ENCODE results near the gene TRMU.

The TRMU gene

DNA sequence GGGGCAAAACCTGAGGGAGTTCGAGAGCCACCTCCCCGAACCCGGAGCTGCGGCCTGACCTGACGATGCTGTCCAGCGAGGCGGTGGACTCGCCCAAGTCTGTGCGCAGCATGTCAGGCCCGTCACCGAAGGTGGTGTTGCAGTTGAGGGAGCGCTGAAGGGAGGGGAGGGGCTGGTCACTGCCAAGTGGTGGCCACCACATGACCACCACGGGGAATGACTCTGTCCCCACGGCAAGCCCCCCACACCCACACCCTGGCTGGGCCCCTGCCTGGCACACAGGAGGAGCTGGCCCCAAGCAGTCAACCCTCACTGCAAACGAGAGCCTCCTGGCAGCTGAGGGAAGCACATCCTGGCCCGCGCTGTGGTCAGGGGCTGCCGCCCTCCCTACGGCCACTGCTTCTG is 30.8 kb downstream of the TRMU start:
- no peak for DNase-seq (ENCODE audit: low read depth)
- H3K4me3 ChIP-seq (ENCODE audit: low read depth, low read length) = no peak overlapping the region

- no peak for DNase-seq (ENCODE audit: low read depth)
- no peak overlapping the region for H3K4me3 ChIP-seq (ENCODE audit: low read depth, low read length)
These were observed 31.5 kb downstream of the TRMU start for GRCh38 chr22:46366801-46367706.

- DNase-seq (ENCODE audit: low read depth) = peak; percentile 1
- H3K4me3 ChIP-seq (ENCODE audit: low read depth, low read length) = no peak overlapping the region
These were observed 32.2 kb downstream of the TRMU start for GRCh38 chr22:46367707-46368191.

DNA sequence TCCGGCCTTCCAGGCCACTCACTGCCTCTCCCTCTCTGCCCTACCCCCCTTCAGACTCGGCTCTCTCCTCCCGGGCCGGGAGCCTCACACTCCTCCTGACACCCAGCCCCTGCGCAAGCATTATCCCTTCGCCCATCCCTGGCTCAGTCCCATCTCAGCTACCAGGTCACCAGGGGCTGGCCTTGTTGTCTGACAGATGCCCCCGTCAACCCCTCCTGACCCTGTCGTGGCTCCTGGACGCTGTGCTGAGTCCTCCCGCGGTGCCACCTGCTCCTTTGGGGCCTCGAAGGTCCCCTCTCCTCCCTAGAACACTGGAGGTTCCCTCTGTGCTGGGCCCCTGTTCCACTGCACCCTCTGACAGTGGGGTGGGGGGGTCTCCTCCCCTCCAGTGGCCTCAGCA is 32.9 kb downstream of the TRMU start:
- H3K4me3 ChIP-seq (ENCODE audit: low read depth, low read length) = no peak overlapping the region
- no peak for DNase-seq (ENCODE audit: low read depth)

- DNase-seq (ENCODE audit: low read depth) = no peak
These were observed 33.6 kb downstream of the TRMU start for GRCh38 chr22:46368871-46369715.

DNA sequence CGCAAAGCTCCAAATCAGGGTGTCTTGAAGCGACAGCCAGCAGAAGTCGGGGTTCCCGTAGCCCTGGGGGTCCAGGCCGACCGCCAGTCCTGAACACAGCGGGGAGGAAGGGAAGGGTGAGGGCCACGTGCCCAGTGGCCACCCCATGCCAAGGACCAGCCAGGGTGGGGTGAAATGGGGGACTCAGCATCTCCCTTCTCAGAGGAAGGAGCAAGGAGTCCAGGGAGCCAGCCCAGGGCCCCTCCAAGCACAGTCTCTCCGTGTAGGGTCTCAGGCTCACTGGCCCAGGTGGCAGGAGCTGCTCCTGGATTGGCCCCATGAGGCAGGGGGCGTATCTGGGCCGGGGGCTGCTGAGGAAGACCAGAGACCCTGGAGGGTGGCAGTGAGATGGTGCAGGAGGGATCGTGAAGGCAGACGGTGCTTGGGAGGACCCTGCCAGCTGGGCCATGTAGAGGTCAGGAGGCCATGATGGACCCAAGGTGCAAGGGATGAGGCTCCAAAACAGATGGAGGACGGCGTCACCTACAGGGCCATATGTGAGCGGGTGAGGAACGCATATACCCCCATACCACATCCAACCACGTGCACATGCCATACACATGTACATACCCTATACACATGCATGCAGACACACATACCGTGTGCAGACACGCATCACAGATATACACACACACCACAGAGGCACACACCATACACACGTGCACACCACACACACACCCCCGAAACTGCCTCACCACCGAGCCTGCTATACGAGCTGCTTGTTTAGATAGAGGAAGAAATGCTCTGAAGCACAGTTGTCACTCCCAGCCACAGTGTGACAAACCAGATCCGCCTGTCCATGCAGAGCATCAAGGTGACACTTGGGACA is 34.4 kb downstream of the TRMU start:
- no peak overlapping the region for H3K4me3 ChIP-seq (ENCODE audit: low read depth, low read length)
- no peak for DNase-seq (ENCODE audit: low read depth)

More at GRCh38 chr22:46368871-46369715, 33.6 kb downstream of the TRMU start:
- no peak overlapping the region for H3K4me3 ChIP-seq (ENCODE audit: low read depth, low read length)

- H3K4me3 ChIP-seq (ENCODE audit: low read depth, low read length) = no peak overlapping the region
- no peak for DNase-seq (ENCODE audit: low read depth)
These were observed 35.2 kb downstream of the TRMU start for GRCh38 chr22:46370584-46371291.

GRCh38 chr22:46371623-46372226 is 36.2 kb downstream of the TRMU start:
- H3K4me3 ChIP-seq (ENCODE audit: low read depth, low read length) = no peak overlapping the region
- no peak for DNase-seq (ENCODE audit: low read depth)

DNA sequence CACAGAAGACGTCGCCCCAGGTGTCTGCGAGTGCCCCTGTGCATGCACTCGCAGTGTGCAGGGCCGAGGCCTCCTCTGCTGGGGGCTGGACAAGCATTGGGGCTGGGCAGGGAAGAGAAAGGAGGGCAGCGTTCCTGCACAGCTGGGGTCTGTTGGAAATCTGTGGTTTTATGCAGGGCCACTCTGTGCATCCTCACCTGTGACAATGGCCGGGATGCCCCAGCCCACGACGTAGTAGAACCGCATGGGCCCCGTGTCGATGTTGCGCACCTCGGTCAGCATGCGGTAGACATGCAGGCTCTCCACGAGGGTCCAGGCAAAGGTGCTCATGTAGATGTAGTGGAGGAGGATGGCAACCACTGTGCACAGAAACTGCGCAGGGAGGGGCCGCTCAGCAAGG is 37.2 kb downstream of the TRMU start:
- no peak for DNase-seq (ENCODE audit: low read depth)
- no peak overlapping the region for H3K4me3 ChIP-seq (ENCODE audit: low read depth, low read length)

DNA sequence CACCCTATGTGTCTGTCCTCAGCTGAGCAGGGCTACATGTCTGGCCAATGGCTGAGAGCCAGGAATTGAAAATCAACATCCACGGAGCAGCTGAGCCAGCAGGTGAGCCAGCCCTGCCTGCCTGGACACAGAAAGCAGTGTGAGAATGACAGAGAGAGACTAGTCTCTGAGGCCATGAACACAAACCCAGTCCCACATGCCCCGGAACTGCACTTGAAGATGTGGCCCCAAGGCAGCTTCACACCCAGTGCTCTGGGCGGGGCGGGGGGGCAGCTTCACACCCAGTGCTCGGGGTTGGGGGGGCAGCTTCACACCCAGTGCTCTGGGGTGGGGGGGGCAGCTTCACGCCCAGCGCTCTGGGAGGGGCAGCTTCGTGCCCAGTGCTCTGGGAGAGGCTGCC is 37.6 kb downstream of the TRMU start:
- H3K4me3 ChIP-seq (ENCODE audit: low read depth, low read length) = no peak overlapping the region
- no peak for DNase-seq (ENCODE audit: low read depth)

DNA sequence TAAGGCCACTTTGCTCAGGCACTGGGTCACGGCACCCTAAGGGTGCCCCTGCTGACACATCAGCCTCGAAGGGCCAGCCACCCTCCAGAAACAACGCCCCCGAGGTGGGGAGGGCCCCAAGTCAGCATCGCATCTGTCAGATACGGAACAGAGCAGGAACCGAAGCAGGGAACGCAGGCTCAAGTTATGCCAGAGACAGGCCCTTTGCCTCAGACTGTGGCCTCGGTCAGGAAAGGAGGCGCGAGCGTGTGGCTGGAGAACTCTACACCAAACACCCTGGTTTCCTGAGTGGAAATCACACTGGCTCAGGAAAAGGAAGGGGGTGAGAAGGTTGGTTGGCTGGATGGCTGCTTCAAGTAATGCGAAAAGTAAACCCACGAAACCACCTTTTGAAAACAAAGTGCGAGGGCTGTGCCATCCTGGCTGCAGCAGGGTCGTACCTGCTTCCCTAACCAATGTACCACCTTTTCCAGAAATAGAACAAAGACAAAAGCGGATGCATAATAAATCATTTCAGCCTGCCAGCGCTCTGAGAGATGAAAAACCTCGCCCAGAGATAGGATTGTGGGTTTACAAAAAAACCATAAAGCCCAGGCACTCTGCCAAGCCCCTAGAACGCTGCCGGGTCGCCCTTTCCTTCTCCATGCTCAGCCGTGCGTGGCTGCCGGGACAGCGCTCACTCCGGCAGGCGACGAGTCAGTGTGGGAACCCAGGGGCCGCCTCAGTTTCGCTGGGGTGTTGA is 38.6 kb downstream of the TRMU start:
- no peak for DNase-seq (ENCODE audit: low read depth)
- H3K4me3 ChIP-seq (ENCODE audit: low read depth, low read length) = no peak overlapping the region

DNA sequence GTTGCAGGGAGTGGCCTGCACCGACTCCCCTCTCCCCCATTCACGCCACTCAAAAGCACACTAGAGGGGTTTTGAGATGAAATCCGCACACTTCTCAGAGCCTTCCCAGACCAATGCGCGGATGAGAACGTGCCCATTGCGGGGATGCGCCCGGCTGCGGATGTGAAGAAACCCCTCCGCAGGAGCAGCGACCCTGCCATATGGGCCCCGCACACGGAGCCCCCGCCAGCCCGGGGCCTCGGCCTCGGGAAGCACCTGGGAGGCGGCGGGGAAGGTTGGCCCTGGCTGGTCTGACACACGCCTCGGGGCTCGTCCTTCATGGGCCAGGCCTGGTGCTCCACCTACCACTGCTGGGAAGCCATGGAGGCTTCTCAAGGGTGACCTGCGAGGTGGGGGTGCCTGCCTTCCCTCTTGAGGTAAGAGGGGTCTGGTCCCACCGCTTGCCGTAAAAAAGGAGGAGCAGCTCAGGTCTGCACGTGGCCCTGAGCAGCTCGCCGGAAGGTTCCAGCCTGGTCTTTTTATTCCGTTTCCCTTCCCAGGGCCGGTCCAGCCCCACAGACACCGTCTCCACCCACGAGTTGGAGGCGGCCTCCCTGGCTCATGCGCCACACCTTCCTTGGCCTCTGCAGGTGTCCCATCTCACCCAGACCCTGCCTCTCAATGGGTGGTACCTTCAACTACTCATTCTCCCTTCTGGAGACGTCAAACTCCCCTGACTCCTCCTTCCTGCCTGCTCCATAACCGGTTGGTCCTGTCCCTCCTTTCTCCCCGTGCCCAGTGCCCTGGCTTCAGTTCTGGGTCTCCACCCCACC is 39.4 kb downstream of the TRMU start:
- no peak for DNase-seq (ENCODE audit: low read depth)
- no peak overlapping the region for H3K4me3 ChIP-seq (ENCODE audit: low read depth, low read length)

GRCh38 chr22:46376111-46376510 is 40.6 kb downstream of the TRMU start:
- H3K4me3 ChIP-seq (ENCODE audit: low read depth, low read length) = no peak overlapping the region
- DNase-seq (ENCODE audit: low read depth) = no peak

GRCh38 chr22:46376908-46377524 is 41.5 kb downstream of the TRMU start:
- DNase-seq (ENCODE audit: low read depth) = no peak
- no peak overlapping the region for H3K4me3 ChIP-seq (ENCODE audit: low read depth, low read length)

DNA sequence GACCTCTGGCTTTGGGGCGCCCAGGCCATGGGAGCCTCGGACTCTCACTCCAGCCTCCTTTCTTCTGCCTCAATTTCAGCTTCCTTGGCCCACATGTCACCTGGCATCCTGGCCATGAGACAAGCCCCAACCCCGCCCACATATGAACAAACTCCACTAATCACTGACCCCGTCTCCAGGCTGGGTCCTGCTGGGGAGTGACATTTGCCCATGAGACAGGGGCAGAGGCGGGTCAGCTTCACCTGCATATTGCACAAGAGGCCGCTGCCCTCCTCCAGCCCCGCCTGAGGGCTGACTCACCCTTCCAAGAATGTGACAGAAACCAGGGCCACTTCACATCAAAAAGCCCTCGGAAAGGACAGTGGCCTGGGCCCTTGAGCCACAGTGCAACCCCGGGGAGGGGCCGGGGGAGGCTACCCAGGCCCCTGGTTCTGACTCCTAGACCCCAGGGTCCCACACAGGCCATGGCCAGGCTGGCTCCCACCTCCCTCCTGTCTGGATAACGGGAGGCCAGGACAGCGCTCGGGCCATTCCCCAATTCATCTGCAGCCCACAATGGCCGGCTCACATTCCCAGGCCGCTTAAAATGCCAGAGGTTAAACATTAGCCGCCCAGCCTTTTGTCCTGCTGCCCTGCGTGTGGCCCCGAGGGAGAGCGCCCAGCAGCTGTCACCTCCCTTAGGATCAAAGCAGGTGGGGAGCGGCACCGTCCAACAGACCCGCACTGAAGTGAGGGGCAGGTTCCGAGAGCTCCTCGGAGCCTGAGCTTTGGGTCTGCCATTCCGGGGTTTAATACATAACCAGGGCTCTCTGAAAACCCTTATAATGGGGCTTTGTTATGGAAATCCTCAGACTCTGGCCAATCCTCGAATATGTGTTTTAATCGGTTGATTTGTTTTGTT is 42.3 kb downstream of the TRMU start:
- H3K4me3 ChIP-seq (ENCODE audit: low read depth, low read length) = no peak overlapping the region
- no peak for DNase-seq (ENCODE audit: low read depth)
